GM12801 (cell line): ENCODE data around the gene NUBP2.

Experiments used
- TF ChIP-seq, protein P1 (sequence below): IDR thresholded peaks from one replicate; pipeline ENCODE4 v1.5.1; 2011; ENCODE audit warnings: control low read depth; ENCODE audit not compliant: insufficient read length; ENCODE audit errors: extremely low read depth

The NUBP2 gene

DNA sequence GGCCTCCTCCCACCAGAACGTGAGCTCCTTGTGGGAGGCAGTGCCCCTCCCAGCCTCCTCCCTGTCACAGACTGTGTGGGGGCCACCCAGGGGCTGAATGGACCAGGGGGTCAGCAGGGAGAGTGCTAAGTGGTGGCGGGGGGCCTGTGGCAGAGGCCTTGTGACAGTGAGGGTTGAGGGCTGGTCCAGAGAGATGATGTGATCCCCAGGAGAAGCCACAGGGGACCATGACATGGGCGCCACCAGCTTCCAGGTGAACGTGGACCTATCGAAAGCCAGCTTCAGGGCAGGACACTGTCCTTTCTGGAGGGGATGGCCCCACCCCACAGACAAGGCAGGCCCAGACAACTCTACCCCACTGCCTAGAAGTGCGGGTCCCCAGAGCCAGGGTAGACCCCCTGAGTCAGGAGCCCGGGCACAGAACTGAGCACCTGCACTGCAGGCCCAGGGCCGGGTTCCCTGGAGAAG is 3.5 kb upstream of the NUBP2 start:
- TF ChIP-seq, protein P1, sequence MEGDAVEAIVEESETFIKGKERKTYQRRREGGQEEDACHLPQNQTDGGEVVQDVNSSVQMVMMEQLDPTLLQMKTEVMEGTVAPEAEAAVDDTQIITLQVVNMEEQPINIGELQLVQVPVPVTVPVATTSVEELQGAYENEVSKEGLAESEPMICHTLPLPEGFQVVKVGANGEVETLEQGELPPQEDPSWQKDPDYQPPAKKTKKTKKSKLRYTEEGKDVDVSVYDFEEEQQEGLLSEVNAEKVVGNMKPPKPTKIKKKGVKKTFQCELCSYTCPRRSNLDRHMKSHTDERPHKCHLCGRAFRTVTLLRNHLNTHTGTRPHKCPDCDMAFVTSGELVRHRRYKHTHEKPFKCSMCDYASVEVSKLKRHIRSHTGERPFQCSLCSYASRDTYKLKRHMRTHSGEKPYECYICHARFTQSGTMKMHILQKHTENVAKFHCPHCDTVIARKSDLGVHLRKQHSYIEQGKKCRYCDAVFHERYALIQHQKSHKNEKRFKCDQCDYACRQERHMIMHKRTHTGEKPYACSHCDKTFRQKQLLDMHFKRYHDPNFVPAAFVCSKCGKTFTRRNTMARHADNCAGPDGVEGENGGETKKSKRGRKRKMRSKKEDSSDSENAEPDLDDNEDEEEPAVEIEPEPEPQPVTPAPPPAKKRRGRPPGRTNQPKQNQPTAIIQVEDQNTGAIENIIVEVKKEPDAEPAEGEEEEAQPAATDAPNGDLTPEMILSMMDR, result no peak

DNA sequence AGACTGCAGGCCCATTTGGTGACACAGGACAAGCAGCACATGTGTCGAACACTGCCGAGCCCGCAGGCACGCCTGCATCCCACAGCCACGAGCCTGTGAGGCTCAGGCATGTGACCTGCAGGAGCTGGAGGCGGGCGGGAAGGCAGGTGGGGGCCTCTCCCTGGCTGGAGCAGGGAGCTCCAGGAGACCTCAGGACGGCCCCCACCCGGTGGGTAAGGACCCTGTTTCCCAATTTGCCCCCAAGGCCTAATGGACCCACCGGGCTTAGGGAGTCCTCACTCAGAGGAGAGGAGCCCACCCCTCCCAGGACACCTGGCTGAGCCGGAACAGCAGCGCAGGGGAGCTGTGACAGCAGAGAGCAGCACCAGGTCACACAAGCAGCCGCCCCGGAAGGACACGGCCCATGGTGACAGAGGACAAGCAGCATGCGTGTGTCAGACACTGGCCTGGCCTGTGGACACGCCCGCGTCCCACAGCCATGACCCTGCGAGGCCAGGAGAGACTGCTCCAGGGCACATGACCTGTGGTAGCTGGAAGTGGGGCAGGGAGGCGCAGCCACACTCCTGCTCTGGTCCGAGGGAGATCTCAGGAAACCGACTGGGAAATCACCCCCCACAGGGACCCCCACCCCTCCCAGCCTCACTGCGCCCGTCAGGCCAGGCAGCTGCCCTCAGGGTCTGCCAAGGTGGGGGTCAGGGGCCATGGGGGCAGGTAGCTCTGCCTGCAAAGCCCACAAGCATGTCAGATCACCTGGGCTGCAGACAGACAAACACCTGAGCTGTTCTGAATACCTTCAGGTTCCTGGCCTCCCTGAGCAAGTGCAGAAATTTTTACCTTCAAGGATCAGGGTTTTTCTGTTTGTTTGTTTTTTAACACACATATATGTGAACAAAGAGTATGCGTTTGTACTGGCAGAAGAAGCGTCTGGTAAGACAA is 2.8 kb upstream of the NUBP2 start:
- TF ChIP-seq, protein P1, result no peak

DNA sequence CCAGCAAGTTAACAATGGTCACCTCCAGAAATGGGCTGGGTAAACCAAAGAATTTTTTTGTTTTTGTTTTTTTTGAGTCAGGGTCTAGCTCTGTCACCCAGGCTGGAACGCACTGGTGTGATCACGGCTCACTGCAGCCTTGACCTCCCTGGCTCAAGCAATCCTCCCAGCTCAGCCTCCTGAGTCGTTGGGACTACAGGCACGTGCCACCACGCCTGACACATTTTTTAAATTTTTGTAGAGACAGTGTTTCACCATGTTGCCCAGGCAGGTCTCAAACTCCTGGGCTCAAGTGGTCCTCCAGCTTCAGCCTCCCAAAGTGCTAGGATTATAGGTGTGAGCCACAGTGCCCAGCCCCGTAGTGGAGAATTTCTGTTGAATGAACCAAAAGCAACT is 2.1 kb upstream of the NUBP2 start:
- TF ChIP-seq, protein P1, result no peak

DNA sequence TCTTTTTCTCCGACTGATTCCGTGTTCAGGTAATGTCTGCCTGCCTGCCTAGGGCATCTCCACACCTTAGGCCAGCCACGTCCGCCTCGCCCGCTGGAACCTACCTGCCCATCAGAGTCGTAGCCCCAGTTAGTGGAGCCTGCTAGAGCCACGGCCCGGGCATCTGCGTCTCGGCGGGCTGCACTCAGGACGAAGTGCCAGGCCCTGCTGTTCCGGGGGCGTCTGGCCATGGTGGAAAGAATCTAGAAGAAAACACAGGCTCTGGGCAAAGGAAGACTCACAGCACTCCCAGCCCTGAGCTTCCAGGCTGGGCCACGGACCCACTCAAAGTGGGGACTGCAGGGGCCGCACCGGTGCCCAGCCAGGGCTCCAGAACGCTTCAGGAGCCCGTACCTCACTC is 1.5 kb upstream of the NUBP2 start:
- TF ChIP-seq, protein P1, result no peak

DNA sequence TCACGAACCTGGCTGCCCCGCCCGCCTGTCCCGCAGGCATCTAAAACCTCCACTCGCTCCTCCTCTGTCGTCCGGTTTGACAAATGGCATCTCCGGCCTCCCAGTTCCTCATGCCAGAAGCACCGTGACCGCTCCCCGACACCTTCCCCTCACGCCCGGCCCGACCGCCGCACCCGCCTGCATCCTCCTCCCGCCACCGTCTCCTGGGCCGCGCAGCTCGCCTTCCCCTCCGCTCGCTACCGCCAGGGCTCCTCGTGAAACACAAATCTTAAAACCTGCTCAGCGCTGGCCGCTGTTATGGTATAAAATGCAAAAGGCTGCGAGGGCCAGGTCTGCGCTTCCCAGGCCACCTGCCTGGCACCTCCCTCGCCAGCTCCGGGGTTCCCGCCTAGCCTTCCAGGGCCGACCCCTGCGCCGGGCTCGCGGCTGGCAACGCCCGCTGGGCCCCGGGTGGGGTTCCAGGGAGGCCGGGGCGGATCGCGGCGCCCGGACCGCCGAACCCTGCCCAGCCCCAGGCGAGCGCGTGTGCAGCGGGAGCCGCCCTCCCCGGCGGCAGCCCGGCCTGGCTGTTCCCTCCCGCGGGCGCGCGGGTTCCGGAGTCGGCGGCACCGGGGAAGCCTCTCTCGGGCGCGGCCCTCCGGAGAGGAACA is 877 bp upstream of the NUBP2 start:
- TF ChIP-seq, protein P1, result no peak

DNA sequence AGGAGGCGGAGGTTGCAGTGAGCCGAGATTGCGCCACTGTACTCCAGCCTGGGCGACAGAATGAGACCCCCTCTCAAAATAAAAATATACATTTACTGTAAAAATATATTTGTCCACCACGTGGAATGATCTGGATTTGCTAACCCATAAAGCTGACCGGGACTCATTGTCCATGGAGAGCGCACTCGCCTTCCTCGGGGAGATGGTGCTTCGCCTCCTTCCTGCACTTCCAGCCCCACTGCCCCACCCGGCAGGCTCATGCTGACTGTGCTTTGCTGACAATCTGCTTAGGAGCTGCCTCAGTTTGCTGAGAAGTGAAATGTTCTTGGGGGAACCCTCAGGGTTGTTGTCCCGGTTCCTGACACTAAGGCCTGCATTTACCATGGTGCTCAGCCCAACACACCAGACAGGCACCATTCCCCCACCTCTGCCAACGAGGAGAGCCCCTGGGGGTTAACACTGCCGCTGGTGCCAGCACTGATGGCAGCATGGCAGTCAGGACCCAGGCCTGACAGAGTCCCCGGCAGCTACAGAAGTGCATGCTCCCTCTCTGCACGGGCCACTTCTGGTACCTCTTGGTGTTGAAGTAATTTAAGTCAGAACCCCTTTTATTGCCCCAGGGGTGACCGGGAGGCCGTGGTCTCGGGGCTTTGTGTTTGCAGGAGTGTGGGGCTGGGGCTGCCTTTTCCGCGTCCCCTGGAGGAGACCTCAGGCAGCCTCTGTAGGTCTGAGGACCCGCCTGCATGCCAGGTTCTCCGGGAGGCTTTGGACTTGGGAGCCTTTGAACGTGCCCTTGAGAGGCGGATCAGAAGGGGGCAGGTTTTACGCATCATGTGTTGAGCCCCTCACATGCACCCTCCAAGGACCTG is 2.5 kb downstream of the NUBP2 start:
- TF ChIP-seq, protein P1, result no peak

DNA sequence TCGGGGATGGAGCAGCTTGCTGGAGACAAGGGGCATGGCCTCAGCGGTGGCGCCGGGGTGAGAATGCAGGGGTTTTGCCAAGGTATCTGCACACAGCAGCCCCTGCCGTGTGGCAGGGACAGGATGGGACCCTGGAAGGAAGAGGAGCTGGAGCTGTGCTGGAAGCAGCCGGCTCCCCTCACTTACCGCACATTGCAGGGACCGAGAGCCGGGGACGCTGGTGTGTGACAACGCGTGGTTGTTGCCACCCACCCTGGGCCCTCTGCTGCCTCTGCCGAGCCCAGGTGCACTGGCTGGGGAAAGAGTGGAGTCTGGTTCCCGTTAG is 3.0 kb downstream of the NUBP2 start:
- TF ChIP-seq, protein P1, result no peak
